COLO829 (cell line): ENCODE results near the gene KIAA0930.

Experiments used
- DNase-seq: peaks from one replicate; pipeline ENCODE4 v3.0.0; 2012; ENCODE audit warnings: low spot score

KIAA0930 gene

GRCh38 chr22:45237065-45237990, 3.4 kb downstream of the KIAA0930 start:
- no peak for DNase-seq

- DNase-seq: no peak
These were observed 4.8 kb downstream of the KIAA0930 start for GRCh38 chr22:45235851-45236342.

DNA sequence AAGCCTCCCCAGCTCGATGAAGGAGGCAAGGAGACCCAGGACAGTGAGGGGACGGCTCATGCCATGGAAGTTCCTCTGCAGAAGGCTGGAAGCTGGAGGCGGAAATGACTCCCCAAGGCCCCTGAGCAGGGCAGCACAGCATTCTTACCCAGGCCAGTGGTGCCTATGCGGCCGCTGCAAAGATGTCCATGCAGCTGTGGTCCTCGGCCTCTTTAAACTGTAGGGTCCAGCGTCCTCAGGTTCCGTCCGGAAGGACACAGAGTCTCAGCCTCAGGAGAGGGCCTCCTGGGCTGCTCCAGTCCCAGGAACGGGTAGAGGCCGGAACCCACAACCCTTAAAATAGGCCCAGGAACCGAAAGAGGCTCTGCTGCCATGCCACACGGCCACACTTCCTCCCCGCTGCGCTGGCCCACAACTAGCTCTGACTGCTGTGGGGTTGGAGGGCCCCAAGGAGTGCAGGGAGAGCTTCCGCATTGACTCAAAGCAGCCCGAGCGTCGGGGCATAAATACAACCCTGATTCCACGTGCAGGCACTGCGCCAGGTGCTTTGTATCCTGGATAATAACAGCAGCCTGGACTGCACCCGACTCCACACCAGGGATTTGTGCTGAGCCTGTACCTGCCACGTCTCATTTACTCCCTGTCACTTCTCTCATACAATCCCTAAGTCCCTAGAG, 5.5 kb downstream of the KIAA0930 start:
- no peak for DNase-seq

DNA sequence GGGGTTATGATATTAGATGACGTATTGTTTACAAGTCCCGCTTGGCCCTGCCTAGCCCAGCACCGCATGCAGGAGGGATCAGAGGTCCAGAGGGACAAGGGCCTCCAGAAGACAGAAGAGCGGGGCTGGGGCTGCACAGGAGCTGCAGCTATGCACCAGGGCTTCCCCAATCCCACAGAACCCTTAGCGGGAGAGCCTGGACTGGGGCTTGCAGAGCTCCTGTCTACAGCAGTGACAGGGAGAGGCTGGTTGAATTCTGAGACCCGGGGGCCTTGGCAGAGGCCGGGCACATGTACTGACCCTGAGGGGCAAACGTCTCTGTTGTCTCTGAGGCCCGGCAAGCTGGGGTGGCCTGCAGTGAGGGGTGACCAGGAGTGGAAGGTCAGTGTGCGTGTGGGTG, 6.9 kb downstream of the KIAA0930 start:
- DNase-seq: no peak

DNA sequence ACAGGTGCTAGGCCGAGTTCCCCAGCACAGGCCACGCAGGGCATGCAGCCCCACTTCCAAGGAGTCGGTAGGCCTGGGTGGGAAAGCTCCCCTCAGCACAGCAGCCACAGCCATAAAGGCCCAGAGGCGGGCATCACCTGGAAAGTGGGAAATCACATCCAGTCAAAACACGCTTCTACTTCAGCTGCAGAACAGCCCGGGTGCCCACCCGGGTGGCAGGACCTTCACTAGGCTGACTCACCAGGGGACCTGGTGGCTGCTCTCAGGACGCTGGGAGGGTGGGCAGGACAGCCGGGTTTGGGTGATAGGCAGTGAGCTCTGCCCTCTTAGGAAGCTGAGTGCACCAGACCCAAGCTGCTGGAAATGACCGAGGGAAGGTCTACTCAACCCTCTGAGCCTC, 7.3 kb downstream of the KIAA0930 start:
- no peak for DNase-seq

- DNase-seq: no peak
These were observed 9.4 kb downstream of the KIAA0930 start for GRCh38 chr22:45231293-45231692.

- DNase-seq: no peak
These were observed 10.5 kb downstream of the KIAA0930 start for GRCh38 chr22:45230026-45230721.

- no peak for DNase-seq
These were observed 11.5 kb downstream of the KIAA0930 start for GRCh38 chr22:45229181-45229580.

- DNase-seq: no peak
These were observed 12.3 kb downstream of the KIAA0930 start for GRCh38 chr22:45228401-45228754.

DNA sequence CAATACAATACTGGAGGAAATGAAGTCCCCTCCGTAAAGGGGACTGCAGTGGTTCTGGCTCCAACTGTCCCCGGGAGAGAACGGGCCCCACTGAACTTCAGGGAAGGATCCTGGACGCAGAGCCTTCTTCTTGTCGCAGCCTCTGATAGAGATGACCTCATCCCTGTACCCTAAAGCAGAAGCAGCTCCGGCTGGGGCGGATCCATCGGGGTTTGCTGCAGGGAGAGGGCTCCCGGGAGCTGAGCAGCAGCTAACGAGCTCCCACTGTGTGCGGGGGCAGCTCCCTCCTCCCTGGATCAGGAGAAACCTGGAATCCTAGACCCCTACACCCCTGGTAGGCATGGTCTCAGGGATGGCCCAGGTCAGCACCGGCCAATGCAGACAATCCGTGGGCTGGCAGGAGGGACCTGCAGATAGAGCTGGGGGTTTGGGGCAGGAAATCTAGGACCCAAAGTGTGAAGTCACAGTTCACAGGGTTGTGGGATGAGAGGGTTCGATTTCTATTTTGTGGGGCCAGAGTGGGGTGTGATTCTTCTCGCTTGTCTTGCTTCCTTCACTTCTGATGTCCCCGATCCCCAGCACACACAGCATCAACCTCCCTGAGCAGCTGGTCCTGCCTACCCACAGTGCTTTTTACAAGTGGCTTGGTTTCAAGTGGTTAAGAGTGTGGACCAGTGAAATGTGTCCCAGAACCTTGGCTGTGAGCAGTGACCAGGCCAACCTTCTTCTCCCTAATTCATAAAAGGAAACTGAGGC, 12.9 kb downstream of the KIAA0930 start:
- no peak for DNase-seq

- peak; percentile 47 for DNase-seq
These were observed 14.0 kb downstream of the KIAA0930 start for GRCh38 chr22:45226503-45227186.

DNA sequence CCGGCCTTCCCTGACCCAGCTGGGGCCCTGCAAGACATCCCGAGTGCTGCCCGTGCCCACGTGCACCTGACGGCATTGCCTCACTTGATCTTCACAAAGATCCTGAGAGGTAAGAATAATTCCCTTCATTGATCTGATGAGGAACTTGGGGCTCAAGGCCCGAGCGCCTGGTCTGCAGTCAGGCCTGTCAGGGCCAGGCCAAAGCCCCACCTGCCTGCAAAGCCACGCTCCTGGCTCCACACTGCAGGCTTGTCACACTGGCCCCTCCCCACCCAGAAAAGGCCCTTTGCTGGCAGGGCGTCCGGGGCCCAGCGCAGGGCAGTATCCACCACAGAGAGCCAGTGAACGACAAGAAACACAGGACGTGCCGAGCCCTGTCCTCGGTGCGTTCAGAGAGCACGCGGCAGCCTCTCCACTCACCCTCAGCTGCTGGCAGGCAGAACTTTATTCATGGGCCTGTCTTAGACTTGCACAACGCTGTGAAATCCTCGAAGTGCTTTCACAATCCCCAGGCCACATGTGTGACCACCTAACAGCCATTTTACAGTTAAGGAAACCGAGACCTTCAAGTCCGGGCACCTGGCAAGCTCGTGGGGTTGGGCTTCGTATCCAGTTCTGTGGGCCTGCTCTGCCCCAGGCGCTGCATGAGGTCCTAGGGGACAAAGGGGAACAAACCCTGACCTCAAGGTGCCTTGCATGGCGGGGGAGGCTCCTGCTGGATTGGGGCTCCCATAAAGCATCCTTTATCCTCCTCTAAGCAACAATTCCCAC, 14.8 kb downstream of the KIAA0930 start:
- no peak for DNase-seq

DNA sequence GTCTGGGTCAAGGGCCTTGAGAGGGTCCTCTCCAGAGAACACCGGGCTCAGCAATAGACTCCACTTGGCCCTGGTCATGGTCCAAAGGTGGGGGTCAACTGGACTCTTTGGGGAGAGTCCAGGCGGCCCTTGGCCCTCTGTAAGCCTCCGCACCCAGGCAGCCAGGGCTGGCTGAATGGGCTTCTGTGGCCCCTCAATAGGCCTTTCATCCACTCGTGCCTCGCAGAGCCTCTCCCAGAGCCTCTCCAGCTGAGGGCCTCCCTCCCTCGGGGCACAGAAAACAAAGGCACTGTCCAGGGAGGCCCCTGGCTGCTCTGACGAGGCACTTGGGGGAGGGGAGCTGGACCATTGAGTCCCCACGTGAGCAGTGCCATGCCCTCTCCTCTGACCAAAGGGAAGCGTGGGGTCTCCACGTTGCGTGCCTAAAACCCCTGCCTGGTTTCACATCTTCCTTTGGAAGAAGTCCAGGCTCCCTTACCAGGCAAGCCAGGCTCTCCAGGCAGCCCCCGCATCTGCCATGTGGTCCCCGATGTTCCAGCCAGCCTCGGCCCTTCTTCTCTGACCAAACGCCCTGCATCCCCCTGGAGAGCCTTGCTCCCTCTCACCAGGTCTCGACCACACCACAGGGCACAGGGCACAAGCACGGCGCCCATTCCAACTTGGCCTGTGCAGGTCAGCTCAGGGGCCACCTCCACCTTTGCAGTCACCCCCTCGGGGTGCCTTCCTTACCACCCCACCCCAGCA, 15.5 kb downstream of the KIAA0930 start:
- peak; percentile 95 for DNase-seq

DNA sequence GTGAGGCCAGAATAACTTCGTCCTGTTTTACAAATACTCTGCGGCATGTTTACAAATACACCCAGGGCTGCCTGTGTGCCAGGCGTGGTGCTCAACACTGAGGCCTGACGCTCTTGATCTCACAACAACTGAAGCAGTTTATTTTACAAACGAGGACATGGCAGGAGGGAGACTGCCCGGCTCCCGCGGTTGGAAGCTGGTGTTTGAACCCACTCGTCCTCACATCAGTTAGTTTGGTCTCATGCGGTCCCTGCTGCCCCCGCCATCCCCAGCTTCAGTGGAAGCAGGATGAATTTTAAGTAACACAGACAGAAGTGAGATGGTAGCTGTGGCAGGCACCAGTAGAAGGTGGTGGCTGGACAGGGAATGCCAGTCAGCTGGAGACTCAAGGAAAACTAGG, 16.4 kb downstream of the KIAA0930 start:
- DNase-seq: no peak

DNA sequence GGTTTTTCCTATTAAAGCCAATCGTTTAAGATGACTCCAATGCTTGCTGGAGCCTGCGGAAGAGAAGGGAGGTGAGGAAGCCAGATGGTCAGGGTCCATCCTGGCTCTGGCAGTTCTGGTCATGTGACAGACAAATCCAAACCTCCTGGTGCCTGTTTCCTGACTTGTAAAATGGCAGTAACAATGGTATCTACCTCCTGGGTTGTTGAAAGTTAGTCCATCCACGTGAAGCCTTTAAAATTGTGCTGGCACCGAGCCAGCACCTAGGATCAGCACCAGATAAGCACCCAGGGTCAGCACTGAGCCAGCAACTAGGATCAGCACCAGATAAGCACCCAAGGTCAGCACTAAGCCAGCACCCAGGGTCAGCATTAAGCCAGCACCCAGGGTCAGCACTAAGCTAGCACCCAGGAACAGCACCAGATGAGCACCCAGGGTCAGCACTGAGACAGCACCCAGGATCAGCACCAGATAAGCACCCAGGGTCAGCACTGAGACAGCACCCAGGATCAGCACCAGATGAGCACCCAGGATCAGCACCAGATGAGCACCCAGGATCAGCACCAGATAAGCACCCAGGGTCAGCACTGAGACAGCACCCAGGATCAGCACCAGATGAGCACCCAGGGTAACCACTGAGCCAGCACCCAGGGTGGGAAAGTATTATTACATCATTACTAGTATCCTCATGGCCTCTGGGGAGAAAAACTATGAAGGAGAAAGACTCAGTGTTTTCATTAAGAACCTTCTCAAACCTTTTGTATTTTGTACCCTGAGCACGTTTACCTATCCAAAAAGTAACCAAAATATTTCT, 17.2 kb downstream of the KIAA0930 start:
- no peak for DNase-seq

GRCh38 chr22:45221201-45221600, 19.5 kb downstream of the KIAA0930 start:
- no peak for DNase-seq

- no peak for DNase-seq
These were observed 21.7 kb downstream of the KIAA0930 start for GRCh38 chr22:45218976-45219375.

DNA sequence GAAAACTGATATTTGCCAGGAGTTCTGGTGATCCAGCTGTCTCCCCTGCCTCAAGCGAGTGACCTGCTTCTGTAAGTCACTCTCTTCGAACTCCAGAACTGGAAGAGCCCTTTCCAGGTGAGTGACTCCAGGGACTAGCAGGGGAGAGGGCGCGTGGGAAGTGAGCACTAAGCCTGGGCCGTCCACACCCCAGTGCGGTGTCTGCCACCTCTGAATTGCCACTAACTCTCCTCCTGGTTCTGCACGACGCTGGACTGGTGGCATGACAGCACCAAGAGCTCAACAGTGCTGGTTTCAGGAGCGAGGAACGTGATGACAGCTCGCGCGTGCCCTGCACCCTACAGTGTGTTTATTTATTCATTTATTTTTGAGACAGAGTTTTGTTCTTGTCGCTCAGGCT, 22.9 kb downstream of the KIAA0930 start:
- DNase-seq: no peak

DNA sequence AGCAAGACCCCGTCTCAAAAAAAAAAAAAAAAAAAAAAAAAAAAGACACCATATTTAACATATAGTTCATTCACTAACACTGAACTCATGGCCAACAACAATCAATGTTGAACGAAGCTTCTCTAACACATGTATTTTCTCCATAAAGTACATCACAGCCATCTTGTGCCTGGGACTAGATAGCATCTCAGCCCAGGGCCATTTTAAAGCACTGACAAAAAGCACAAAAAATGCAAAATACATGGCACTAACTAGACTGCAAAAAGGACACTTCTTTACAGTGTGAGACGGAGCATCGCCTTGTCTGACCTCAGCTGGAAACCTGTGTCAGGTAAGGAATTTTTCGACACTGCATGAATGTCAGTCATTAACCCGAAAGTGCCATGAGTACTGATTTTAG, 23.3 kb downstream of the KIAA0930 start:
- DNase-seq: no peak
